Stimulated activated effector memory CD8-positive, alpha-beta T cell treated with anti-CD3 and anti-CD28 coated beads, Interleukin-12 subunit alpha, Interleukin-12 subunit beta, amount 100 ng/mL, for 72 hours (primary cell): ENCODE measurements around the gene RAI14.
"Not testable (repeated sequence)": the region's sequence is repeated elsewhere in the genome, so short reads cannot be mapped to it uniquely, and the experiment has no call there.

ENCODE experiments used
- ATAC-seq: fragments of 150-1000 bp; cut with Tn5 transposase; 2 replicates; pipeline ENCODE4 v1.10.0; 2021
- DNase-seq, 2 donors: peaks; one replicate each; pipeline ENCODE4 v3.0.0; 2021 to 2022; ENCODE audit warnings: low spot score in 2 of 2
- H3K27ac Mint-ChIP-seq: one replicate; pipeline ENCODE4 v1.8.0; 2022; ENCODE audit warnings: mild to moderate bottlenecking, mixed read lengths
- H3K36me3 Mint-ChIP-seq: one replicate; pipeline ENCODE4 v1.8.0; 2022; ENCODE audit warnings: mild to moderate bottlenecking, mixed read lengths
- H3K4me1 Mint-ChIP-seq: one replicate; pipeline ENCODE4 v1.8.0; 2022; ENCODE audit warnings: mixed read lengths
- H3K4me3 Mint-ChIP-seq: one replicate; pipeline ENCODE4 v1.8.0; 2022; ENCODE audit warnings: mild to moderate bottlenecking, mixed read lengths
- H3K9me3 Mint-ChIP-seq: one replicate; pipeline ENCODE4 v1.8.0; 2022; ENCODE audit warnings: mixed read lengths

Gene RAI14

DNA sequence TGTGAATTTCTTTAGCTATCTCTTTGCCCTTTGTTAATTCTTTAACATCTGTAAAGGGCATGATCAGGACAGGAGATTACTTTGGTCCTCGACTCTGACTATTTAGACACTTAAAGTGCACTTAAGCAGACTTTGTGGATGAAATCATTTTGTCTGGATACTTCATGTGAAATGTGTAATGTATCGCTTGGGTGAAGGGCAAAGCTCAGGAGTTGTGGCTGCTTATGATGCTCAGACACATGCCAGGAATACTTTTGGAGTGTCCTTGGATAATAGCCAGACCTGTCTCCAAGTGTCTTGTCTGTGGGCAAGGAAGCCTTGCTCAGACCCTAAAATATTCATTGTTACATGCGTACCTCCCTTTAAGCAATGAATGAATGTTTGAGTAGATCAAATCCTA lies 87.8 kb downstream of the RAI14 start:
- no peaks in the 10 kb centered on the region for H3K36me3 Mint-ChIP-seq
- DNase-seq (no peak), ATAC-seq (no peak)
- peaks cover 6% of the 10 kb centered on the region for H3K9me3 Mint-ChIP-seq
- H3K4me3 Mint-ChIP-seq, result no peak overlapping the region
- no peak overlapping the region for H3K27ac Mint-ChIP-seq
- peaks cover 6% of the 10 kb centered on the region for H3K4me1 Mint-ChIP-seq

DNA sequence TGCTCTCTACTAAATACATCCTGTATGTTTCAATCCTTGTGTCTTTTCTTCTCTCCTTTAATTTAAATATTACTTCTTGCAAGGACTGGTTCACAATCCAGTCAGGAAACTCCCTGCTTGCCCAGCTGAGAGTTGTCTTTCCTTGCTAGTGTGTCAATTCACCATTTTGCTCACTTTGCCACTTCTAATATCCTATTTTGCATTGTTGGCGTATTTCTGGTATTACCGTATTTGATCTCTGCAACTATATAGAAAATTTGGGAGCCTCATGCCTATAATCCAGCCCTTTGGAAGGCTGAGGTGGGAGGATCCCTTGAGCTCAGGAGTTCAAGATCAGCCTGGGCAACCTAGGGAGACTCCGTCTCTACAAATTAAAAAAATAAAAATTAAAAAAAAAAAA lies 92.3 kb downstream of the RAI14 start:
- H3K27ac Mint-ChIP-seq, result no peak overlapping the region
- ATAC-seq, result no peak
- H3K4me1 Mint-ChIP-seq, result no peaks in the 10 kb centered on the region
- H3K9me3 Mint-ChIP-seq, result peaks cover 3% of the 10 kb centered on the region
- no peaks in the 10 kb centered on the region for H3K36me3 Mint-ChIP-seq
- no peak overlapping the region for H3K4me3 Mint-ChIP-seq
- no peak for DNase-seq

DNA sequence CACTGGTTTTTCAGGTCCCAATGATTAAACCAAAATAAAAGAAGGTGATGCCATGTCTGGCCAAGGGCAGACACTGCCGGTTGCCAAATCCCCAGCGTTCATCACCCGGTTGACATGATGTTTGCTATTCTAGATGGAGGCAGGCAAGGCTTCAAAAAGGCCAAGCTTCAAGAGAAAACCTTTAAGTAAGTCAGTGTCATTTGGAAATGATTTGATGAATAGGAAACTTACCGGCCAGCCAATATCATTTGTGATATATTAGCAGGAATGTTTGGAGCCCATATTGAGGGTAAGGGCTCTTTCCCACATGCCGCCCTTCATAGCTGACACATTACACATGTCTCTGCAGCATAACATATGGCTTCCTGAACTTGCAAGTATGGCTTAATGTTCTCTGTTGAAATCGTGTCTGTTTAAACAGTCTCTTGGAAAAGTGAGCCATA lies 93.3 kb downstream of the RAI14 start:
- H3K9me3 Mint-ChIP-seq, result peaks cover 3% of the 10 kb centered on the region
- no peaks in the 10 kb centered on the region for H3K4me1 Mint-ChIP-seq
- ATAC-seq, result no peak
- no peak for DNase-seq
- no peak overlapping the region for H3K4me3 Mint-ChIP-seq
- H3K36me3 Mint-ChIP-seq, result no peaks in the 10 kb centered on the region
- H3K27ac Mint-ChIP-seq, result no peak overlapping the region

DNA sequence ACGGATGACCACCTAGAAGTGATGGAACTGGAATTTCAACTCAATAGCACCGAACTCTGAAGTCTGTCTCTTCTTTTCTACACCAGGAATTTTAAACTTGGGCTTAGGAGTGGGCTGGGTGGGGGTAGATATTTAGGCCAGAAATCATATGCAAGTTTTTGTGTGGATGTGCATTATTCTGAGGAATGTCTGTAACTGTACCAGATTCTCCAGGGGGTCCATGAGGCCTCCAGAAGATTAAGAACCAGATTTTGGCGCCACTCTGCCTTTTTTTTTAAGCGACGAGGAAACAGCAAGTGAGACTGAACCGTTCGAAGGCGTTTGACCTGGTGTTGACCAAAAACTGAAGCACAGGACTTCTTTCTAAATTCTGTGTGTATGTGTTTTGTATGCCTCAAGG lies 94.1 kb downstream of the RAI14 start:
- DNase-seq (no peak), ATAC-seq (no peak)
- Mint-ChIP-seq H3K9me3 (peaks cover 3% of the 10 kb centered on the region), H3K4me3 (no peak overlapping the region), H3K36me3 (no peaks in the 10 kb centered on the region), H3K4me1 (no peaks in the 10 kb centered on the region), H3K27ac (no peak overlapping the region)

DNA sequence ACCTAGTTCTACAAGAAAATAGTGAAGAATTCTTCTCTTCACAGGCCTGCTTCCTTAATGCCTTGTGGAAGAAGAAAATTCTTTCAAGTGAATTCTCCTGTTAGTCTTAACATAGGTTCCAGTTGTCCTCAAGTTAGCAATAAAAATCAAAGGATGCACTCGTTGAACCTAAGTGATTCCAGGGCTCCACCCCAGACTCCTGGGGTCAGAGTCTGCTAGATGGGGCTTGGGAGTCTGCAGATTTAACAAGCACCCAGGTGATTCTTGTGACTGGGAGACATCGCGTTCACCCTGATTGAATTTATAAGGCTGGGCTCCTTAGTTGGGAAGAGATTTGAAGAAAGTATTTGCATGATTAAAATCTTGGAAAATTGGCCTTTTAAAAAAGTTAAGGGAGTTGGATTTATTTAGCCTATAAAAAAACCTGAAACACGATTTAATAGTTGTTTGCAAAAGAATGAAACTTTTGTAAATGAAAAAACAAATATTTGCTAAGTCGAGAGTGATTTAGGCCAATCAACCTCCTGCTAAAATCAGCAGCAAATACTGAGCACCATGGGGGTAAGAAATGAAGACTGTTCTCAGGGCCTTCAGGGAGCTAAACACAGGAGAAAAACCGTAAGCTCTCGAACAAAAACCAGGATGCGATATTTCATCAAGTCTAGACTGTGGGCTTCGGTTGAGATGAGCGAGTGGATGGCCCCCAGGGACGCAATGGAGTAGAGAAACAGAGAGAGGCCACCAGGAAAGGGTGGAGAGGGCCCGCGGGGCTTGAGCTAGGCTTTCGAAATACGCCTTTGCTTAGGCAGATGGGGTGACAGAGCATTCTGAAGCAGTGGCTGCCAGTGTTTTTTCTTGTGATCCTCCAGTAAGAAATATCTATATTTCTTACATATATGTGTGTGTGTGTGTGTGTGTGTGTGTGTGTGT lies 95.9 kb downstream of the RAI14 start:
- Mint-ChIP-seq H3K27ac (no peak overlapping the region), H3K4me1 (no peaks in the 10 kb centered on the region), H3K9me3 (no peaks in the 10 kb centered on the region), H3K4me3 (no peak overlapping the region), H3K36me3 (no peaks in the 10 kb centered on the region)
- DNase-seq (no peak), ATAC-seq (no peak)

DNA sequence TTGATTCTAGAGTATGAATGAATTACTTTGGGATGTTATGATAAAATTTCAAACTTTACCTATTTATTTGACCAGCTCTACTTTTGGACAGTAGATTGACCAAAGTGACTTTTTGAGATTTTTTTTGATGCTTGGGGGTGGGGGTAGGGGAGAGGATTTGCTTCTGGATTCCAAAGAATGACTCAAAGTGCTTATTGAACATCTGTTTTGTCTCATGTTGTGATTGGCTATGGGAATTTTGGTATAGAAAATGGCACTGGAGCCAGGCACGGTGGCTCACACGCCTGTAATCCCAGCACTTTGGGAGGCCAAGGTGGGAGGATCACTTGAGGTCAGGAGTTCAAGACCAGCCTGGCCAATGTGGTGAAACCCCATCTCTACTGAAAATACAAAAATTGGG lies 97.1 kb downstream of the RAI14 start:
- not testable (repeated sequence) for DNase-seq, H3K9me3 Mint-ChIP-seq, H3K36me3 Mint-ChIP-seq, H3K27ac Mint-ChIP-seq, ATAC-seq, H3K4me3 Mint-ChIP-seq, H3K4me1 Mint-ChIP-seq

DNA sequence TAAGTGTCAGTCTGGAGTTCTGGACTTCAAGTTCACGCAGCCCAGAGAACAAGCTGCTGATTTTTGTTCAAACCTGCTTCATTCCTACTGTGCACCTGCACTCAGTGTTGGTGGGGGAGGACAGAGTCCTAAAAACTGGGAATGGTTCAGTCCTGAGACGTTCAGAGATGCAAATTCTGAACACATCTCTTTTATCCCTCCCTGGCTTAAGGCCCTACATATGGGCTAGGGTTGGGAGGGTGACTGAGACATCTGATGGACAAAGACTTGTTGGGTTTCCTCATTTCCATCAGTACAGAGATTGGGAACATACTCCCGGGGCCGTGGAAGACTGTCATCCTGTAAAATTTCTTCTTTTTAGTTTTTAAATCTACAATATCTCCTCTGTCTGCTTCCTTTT lies 99.8 kb downstream of the RAI14 start:
- no peaks in the 10 kb centered on the region for H3K36me3 Mint-ChIP-seq
- H3K4me1 Mint-ChIP-seq, result no peaks in the 10 kb centered on the region
- DNase-seq, result no peak
- H3K27ac Mint-ChIP-seq, result no peak overlapping the region
- ATAC-seq, result no peak
- H3K9me3 Mint-ChIP-seq, result no peaks in the 10 kb centered on the region
- H3K4me3 Mint-ChIP-seq, result no peak overlapping the region

DNA sequence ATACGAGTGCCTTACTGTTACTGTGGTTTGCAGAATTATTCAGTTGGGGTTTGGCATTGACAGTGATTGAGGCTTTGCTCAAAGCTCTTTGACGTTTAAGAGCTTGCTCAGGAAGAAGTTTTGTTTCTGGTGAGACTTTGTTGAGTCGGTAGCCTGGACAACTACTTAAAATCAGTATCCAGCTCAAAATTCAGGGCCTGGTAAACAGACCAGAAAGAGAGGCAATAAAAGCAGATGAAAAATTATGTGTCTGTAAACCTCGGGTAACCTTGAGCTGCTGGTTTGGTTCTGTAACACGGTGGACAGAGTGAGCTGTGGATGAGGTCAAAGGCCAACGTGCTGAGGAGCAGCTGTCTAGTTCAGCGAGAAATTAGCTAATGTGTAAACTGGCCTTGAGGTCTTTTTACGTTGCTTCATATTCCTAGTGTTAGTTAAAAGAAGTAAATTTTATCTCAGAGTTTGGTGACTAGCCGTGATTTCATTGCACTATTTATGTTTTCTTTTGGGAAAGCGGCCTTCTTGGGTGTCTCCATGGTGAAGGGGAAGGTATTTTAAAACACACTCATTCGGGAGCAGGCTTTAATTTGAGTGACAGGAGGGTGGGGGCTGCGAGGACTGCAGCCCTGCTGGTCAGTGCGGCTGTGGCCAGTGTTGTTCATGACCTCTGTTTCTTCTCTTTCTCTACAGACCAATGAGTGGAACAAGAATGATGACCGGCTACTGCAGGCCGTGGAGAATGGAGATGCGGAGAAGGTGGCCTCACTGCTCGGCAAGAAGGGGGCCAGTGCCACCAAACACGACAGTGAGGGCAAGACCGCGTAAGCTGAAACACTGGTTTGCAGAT lies 100.9 kb downstream of the RAI14 start:
- no peak for DNase-seq
- Mint-ChIP-seq H3K9me3 (no peaks in the 10 kb centered on the region), H3K4me1 (no peaks in the 10 kb centered on the region), H3K4me3 (no peak overlapping the region), H3K36me3 (no peaks in the 10 kb centered on the region), H3K27ac (no peak overlapping the region)
- no peak for ATAC-seq

DNA sequence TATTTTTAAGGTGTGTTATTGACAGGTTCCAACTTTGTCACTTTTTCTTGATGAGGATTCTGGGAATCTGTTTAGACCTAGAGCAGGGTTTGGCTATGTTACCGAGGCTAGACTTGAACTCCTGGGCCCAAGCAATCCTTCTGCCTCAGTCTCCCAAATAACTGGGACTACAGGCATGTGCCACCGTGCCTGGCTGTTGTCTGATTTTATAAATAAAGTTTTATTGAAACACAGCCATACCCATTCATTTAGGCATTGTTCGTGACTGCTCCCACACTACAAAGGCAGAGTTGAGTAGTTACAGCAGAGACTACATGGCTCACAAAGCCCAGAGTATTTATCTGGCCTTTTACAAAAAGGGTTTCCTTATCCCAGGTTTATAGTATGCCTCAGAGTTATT lies 102.4 kb downstream of the RAI14 start:
- Mint-ChIP-seq H3K36me3 (no peaks in the 10 kb centered on the region), H3K9me3 (no peaks in the 10 kb centered on the region), H3K4me3 (no peak overlapping the region), H3K27ac (no peak overlapping the region), H3K4me1 (no peaks in the 10 kb centered on the region)
- ATAC-seq, result no peak
- no peak for DNase-seq

DNA sequence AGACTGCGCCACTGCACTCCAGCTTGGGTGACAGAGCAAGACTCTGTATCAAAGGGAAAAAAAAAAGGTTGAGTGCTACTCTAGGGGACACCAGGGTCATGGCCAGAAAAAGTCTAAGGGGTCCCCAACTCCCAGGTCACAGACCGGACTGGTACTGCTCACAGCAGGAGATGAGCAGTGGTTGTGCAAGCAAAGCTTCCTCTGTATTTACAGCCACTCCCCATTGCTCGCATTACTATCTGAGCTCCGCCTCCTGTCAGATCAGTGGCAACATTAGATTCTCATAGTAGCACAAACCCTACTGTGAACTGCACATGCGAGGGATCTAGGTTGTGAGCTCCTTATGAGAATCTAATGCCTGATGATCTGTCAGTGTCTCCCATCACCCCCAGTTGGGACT lies 103.1 kb downstream of the RAI14 start:
- H3K4me3 Mint-ChIP-seq, ATAC-seq: not testable (repeated sequence)

DNA sequence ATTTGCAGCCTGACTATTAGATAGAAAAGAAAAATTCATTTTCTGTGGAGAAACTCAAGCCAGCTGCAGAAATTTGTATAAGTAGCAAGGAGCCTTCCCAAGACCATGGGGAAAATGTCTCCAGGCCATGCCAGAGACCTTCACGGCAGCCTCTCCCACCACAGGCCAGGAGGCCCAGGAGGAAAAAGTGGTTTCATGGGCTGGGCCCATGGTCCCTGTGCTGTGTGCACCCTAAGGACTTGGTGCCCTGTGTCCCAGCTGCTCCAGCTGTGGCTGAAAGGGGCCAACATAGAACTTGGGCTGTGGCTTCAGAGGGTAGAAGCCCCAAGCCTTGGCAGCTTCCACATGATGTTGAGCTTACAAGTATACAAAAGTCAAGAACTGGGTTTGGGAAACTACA lies 109.5 kb downstream of the RAI14 start:
- Mint-ChIP-seq H3K4me3 (no peak overlapping the region), H3K4me1 (no peaks in the 10 kb centered on the region), H3K27ac (no peak overlapping the region)

More for the DNA sequence above, 103.1 kb downstream of the RAI14 start:
- not testable (repeated sequence) for H3K36me3 Mint-ChIP-seq, DNase-seq, H3K9me3 Mint-ChIP-seq, H3K27ac Mint-ChIP-seq, H3K4me1 Mint-ChIP-seq

DNA sequence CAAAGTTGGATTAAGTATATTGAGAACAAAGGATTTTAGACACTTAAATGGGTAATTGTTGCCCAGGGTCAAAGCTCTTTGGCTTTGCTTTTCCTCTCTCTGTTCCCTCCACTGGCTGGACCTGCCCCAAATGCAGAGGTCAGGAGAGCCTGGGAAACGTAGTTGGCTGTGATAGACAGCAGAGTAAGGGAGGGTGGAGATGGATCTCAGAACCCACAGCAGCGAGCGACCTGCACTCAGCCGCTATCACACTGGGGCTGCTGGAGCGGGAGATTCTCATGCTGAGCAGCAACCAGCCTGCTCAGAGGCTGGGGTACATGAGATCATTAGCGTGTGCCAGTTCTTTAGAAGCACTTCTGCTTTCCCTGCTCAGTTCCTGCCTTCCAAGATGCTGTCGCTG lies 111.1 kb downstream of the RAI14 start:
- Mint-ChIP-seq H3K4me1 (no peaks in the 10 kb centered on the region), H3K4me3 (no peak overlapping the region)

More for the DNA sequence above, 109.5 kb downstream of the RAI14 start:
- Mint-ChIP-seq H3K36me3 (no peaks in the 10 kb centered on the region), H3K9me3 (no peaks in the 10 kb centered on the region)
- no peak for ATAC-seq
- DNase-seq, result no peak

DNA sequence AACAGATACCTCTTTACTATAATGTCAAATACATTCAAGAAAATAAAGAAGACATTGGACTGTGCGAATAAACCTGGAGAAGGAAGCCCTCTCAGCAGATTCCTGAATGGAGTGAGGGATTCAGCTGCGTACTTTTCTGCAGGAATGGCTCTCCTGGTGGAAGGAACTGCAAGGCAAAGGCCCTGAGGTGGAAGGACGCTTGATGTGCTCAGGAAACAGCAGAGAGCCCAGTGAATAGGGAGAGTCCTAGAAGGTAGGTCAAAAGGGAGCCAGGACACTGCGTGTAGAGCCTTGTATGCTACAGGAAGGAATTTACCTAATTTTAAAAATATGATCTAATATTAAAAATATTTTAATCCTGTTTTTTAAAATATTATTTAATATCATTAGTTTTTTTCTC lies 114.4 kb downstream of the RAI14 start:
- Mint-ChIP-seq H3K4me3 (no peak overlapping the region), H3K36me3 (no peaks in the 10 kb centered on the region), H3K4me1 (no peaks in the 10 kb centered on the region), H3K9me3 (peaks cover 6% of the 10 kb centered on the region), H3K27ac (no peak overlapping the region)
- ATAC-seq, result no peak
- no peak for DNase-seq

More for the DNA sequence above, 111.1 kb downstream of the RAI14 start:
- Mint-ChIP-seq H3K36me3 (no peaks in the 10 kb centered on the region), H3K27ac (no peak overlapping the region), H3K9me3 (no peaks in the 10 kb centered on the region)
- DNase-seq (no peak), ATAC-seq (no peak)

DNA sequence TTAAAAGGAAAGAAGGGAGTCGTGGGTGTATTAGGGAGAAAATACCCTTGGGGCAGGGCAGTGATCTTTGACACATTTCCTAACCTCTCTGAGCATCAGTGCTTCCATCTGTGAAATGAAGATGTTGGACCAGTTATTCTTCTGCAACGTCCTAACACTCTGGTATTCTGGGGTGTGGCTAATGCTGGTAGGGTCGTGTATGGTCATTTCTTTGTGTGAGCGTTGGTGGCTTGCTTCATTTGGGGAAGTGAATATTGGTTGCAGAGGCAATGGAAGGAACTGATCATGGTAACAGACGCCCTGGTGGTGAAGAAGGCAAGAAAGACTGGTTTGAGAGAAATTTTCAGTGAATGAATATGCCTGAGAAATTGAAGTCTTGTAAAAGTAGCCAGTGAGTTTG lies 114.9 kb downstream of the RAI14 start:
- Mint-ChIP-seq H3K4me3 (no peak overlapping the region), H3K36me3 (no peaks in the 10 kb centered on the region), H3K27ac (no peak overlapping the region), H3K4me1 (no peaks in the 10 kb centered on the region), H3K9me3 (peaks cover 8% of the 10 kb centered on the region)
- DNase-seq, result no peak
- no peak for ATAC-seq

DNA sequence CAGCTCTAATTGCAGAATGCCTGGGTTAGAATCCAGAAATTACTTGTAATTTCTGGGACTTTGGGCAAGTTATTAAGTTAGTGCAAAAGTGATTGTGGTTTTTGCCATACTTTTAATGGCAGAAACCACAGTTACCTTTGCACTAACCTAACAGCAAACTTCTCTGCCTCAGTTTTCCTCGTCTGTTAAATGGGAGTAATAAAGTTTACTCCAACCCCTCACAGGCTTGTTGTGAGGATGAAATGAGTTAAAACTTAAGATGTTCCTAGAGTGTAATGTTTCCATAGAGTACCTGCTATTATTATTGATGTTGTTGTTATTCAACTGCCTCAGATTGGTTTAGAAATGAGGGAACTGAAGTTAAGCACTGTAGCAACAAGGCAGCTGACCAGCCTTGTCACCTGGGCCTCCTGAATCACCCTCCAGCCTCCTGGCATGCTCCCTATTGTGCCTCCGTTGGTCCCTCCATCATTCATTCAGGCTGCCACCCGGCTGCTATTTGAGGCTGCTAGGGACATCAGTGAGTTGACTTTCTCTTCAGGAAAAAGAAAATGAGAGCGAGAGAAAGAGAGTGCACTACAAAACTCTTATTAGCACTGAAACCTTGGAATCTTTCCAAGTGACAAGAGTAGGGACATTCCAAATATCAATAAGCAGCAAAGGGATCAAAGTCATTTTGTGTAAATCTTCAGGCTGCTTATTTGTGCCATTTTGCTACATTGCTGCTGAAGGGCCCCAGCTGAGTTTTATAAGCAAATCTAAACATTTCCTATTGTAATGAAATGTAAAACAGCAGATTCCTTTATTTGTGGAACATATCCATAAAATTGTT lies 116.4 kb downstream of the RAI14 start:
- no peak for ATAC-seq

More for the DNA sequence above, 116.4 kb downstream of the RAI14 start:
- H3K4me3 Mint-ChIP-seq, result no peak overlapping the region
- H3K4me1 Mint-ChIP-seq, result no peaks in the 10 kb centered on the region
- peaks cover 8% of the 10 kb centered on the region for H3K9me3 Mint-ChIP-seq
- DNase-seq, result no peak
- H3K36me3 Mint-ChIP-seq, result no peaks in the 10 kb centered on the region
- no peak overlapping the region for H3K27ac Mint-ChIP-seq
